Inflammatory macrophage treated with lipopolysaccharide for 1 hour (primary cell): ENCODE measurements around the gene ELMOD1.
"Not testable (repeated sequence)": the region's sequence is repeated elsewhere in the genome, so short reads cannot be mapped to it uniquely, and the experiment has no call there.

Experiments
- DNase-seq, 2 donors: peaks; one replicate each; pipeline ENCODE4 v3.0.0-alpha.2; 2020 to 2022

ELMOD1 gene

DNA sequence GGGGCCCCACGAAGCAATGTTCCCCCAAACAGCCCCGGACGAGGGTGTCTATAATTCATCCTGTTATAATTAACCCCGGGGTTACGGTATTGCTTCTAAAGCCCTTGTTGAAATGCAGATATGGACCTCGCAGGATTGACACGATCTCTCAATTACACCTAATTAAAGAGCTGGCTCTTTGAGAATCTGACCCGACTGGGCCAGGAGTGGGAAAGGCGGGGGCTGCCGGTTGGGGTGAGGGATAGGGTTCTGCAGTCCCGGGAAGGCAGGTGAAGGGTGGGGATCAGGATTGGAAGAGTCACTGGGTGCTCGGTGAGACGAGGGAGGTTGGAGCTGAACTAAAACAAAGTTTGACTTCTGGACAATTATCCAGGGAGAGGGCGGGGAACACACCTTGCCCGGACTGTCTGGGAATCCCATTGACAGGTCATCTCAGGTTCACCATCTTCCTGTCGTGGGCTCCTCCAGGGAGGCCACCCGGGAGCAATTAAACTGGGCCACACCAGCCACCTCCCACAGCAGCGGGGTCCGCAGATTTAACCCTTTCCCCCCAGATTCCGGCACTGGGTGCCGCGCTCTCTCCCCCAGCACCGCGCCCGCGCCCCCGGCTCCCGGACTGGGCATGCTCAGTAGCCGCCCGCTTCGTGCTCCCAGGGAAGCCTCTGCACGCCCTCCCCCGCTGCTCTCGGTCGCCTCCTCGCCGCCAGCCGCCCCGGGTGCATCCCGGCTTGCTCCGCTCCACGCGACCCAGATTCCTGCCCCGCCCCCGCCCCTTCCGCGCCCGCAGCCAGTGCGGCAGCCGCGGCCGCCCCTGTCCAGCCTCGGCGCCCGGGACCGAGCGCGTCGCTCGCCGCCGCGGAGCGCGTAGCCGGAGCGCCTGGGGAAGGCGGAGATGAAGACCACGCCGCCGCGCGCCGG, at the start of gene ELMOD1:
Gene ELMOD1, plus strand, starts transcription at position 688 of the 918 bp plus-strand sequence. CDS start 27,043 bp downstream, outside the sequence.
- DNase-seq, result peak in 1 of 2 donors; percentile 4

DNA sequence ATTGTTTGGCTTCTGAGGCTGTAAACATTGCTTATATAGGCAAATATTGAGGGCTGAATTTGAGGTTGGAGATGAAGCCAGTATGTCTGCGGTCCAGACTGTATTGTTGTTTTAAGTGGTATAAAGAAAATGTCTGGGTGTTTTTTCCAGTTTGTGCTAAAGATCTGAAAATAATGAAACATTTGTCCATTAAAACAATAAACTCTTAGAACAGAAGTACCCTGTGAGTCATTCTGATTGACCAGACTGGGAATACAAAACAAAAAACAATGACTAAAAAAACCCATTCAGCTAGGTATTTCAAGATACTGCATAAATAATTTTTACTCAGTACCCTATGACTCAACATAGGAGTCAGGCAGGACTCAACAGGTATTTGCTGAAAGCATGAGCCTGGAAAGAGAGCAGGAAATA, 45.8 kb upstream of the ELMOD1 start:
- DNase-seq, result no peak

DNA sequence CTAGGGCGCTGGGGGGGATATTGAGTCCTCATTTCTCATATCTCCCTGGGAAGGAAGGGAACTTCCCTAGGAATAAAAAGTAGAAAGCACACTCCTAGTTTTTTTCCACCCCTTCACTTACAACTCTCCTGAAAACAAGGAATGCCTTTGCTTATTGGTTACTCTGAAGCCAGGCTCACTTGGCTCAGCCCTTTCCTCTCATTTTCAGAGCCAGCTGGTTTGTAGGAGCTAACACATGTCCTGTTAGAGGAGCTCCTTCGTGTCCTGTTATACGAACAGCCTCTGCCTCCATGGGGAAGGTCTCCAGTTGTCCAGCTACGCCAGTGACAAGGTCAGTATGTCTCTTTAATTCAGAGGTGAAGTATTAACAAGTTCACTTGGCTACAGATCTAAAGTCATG, 43.0 kb upstream of the ELMOD1 start:
- no peak for DNase-seq

DNA sequence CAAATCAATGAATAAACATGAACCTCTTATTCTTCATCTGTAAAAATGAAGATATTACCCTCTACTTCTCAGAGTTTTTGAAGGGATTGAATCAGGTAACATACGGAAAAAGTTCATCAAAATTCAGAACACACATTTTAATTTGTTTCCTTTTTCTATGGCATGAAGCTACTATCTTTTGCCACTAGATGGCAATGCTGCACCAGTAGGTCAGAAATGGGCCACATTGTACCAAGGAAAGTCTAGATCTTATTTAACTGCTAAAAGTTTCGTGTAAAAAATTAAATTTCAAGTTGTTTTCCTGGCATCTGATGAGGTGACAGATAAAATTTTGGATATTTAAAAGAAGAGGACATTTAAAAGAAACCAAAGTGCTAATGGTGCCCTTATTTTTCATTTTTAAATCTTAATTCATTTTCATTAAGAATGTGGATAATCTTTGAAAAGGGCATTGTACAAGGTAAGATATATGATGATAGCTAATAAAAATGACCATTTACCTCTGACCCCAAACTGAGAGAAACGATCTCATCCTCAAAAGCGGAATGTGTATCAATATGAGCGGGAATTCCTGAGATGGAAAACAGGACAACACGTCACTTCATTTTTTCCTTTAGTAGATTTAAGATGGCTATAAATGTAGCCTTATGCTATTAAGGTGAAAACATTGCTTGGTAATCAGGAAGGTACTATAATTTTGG, 41.5 kb upstream of the ELMOD1 start:
- peak; percentile 20 to 68 for DNase-seq

DNA sequence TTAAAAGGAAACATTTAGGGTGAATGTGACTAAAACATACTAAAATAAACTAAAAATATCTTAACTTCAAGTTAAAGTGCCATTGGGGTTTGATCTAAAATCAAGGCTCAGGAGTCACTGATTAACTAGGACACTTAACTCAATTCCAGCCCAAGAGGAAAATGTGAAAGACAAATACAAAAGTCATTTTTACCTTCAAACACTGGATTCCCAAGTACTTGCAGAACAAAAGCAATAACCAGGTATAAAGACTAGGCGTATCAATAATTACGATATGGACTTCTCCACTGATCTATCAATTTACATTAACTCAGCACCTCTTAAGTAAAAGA, 41.0 kb upstream of the ELMOD1 start:
- DNase-seq, result no peak

DNA sequence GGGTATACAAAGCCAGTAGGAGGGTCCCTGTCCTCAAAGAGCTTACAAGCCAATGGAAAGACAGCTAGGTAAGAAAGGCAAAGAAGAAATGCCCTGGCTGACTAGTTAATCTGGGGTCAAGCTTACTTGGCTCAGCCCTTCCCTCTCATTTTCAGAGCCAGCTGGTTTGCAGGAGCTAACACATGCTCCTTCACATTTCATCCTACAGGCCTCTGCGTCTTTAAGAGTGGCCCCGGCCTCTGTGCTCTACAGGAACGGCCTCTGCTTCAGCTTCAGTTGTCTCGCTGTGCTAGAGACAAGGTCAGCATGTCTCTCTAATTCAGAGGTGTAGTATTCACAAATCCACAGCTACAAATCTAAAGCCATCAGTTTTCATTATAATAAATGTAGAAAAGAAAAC, 40.6 kb upstream of the ELMOD1 start:
- DNase-seq, result no peak

DNA sequence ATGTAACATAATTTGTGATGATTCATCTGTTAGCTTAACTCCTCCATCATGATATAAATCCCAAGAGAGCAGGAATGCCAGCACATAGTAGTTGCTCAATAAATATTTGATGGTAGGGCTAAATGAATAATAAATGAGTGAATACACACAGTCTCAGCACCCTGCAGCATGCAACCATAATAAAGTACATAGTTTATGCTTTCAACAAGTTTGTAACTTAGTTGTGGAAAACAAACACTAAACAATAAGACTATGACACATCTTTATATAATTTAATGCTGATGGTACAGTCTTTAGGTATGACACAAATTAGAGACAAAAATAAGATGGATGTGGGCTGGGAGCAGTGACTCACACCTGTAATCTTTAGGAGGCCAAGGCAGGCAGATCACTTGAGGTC, 29.3 kb upstream of the ELMOD1 start:
- DNase-seq, result no peak

DNA sequence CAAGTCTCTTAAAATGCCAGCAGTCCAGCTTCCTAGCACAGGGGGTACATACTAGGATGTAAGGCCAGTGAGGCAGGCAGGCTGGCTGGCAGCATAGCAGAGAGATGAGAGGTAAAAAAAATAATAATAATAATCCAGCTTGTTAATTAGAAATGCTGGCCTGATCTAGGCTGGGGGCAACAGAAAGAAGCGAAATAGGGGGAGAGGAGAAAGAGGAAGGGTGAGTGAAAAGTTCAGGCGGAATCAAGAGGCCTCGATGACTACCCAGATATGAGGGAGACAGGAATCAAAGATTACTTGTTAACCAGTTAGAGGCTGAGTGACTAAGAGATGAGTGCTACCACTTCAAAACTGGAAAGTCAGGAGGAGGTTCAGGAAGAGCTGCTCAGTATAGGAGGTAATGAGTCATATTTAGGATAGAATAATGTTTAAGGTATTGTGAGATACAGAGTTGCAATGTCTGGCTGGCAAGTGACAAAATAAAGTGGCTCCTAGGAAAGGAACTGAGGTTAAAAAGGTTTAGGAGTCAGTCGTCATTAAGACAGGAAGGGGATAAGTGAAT, 28.2 kb upstream of the ELMOD1 start:
- DNase-seq, result no peak

DNA sequence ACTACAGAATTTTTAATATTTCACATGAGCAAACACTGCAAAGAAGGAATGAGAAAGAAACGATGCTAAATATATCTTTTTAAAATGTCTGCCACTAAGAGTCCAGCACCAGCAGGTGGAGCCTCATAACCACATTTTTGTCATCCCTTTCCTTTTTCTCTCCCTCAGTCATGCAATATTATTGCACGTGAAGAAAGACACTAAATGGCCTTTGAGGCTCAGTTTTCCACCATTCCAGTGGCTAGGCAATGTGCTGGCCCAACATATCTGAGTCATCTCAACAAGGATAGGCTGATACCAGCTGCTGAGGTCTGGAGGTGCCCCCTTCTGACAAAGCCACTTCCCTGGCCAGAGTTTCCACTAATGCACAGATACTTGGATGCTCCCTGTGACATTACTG, 27.2 kb upstream of the ELMOD1 start:
- peak; percentile 29 to 50 for DNase-seq

DNA sequence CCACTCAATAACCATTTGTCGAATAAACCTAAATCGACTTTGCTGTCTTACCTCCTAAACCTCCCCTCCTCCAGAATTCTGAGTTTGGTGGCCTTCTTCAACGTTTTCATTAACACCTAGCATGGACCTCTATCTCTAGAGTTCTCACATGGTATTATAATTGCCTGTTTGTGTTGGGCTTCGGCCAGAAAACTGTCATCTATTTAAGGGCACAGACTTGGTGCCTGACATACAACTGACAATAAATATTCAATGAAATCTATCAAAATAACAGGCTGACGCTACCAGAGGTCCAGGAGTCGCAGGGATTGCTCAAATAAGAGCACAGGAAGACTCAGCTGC, 26.1 kb upstream of the ELMOD1 start:
- DNase-seq, result no peak

DNA sequence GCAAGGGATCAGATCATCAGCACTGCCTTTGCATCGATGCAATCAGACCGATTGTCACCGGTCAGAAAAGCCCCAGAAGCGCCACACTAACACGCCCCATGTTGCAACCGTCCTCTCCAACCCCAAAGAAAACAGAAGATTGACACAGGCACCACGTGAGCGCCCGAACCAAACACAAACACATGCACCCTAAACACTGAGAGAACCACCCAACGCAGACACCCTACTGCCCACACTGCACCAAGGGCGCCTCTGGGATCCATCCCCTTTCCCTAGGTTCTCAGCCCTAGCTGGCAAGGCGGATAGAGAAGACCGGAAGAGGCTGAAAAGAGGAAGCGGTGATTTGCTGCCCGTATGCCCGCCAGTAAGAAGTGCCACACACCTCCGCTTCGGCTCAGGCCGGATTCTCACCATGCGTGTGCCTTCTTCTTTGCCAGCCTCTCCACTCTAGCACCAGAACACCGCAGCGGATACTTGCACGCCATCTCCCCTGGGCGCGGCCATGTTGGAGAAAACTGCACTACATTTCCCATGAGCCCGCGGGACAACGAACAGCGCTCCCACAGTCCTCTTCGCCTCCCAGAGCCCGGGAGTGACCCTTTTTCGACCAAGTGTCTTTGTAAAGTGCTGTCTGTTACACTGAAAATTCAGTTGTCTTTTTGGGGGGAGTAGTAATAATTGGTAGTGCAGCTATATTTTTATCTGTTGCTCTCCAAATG, 25.6 kb upstream of the ELMOD1 start, which contains the start of gene ALKBH8:
Gene ALKBH8, minus strand, starts transcription at position 517 of the 719 bp plus-strand sequence. CDS start 4,842 bp downstream, outside the sequence.
- peak; percentile 87 to 93 for DNase-seq

DNA sequence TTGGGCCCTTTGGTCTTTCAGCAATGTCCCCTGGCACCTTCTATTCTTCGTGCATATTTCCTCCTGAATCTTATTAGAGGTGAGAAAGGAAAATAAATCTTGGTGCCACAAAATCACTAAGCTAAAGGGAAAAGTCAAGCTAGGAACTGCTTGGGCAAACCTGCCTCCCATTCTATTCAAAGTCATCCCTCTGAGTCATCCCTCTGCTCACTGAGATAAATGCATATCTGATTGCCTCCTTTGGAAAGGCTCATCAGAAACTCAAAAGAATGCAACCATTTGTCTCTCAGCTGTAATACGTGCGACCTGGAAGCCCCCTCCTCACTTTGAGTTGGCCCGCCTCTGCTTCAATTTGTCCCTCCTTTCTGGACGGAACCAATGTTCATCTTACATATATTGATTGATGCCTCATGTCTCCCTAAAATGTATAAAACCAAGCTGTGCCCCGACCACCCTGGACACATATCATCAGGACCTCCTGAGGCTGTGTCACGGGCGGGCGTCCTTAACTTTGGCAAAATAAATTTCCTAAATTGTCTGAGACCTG, 24.9 kb upstream of the ELMOD1 start:
- DNase-seq, result not testable (repeated sequence)

DNA sequence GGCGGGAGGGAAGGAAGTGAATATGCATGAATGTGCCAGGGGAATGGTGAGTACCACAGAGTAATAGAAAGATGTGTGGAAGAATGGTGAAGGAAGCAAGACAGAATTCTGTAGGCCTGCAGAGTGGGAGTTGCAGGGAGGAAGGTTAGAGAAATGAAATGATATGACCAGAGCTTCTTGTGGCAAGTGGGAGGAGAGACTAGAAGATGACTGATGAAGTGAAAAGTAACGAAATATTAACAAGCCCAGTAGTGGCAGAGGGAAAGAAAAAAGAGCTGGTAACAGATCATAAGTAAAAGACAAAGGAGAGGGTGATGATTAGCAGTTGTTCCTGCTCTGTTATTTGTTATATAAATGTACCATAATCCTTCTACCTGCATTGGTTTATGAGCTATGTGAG, 24.4 kb upstream of the ELMOD1 start:
- DNase-seq, result no peak

DNA sequence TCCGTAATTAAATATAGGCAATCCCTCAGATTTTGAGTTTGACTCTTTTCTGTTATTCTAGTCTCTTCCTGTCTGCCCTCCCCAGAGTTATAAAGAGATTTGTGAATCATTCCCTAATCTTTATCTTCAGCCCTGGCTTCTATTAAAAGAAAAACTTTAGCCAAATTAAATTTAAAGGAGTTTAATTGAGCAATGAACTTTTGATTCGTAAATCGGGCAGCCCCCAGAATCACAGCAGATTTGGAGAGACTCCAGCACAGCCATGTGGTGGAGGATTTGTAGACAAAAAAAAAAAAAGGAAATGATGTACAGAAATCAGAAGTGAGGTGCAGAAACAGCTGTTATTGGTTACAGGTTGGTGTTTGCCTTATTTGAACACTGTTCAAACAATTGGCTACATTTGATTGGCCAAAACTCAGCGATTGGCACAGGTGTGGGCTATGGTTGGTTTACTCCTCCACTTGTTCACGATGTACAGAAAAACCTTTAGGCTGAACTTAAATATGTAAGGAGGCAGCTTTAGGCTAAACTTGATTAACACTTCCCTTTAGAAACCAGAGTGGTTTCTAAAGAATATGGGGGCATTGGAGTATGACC, 23.1 kb upstream of the ELMOD1 start:
- DNase-seq, result no peak

DNA sequence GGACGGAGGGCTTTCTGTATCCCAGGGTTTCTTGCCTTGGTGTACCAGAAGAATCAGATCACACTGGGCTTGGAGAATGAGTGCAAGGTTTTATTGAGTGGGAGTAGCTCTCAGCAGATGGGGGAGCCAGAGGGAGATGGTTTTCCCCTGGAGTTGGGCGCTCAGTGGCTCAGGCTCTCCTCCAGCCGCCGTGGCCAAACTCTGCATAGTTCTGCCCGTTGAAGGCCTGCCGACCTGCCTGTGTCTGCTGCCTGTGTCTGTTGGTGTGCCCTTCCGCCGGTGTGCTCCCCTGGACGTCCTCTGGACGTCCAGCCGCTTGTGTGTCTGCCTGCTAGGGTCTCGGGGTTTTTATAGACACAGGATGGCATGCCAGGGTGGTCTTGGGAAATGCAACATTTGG, 20.9 kb upstream of the ELMOD1 start:
- DNase-seq, result no peak

DNA sequence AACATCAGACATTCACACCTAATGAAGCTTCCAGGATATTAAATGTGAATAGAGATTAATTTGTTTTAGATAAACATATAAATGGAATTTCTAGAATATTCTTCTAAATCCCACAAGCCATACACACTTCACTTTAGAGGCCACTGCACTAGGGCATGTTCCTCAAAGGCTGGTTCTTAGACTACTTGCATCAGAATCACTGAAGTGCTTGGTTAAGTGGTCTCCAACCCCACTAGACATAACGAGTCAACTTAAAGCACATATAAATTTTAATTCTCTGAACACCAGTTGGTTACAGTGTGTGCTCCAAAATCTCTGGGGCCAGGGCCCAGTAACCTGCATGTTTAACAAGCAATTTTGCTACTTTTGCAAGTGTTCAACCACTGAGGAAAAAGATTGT, 17.5 kb upstream of the ELMOD1 start:
- no peak for DNase-seq

DNA sequence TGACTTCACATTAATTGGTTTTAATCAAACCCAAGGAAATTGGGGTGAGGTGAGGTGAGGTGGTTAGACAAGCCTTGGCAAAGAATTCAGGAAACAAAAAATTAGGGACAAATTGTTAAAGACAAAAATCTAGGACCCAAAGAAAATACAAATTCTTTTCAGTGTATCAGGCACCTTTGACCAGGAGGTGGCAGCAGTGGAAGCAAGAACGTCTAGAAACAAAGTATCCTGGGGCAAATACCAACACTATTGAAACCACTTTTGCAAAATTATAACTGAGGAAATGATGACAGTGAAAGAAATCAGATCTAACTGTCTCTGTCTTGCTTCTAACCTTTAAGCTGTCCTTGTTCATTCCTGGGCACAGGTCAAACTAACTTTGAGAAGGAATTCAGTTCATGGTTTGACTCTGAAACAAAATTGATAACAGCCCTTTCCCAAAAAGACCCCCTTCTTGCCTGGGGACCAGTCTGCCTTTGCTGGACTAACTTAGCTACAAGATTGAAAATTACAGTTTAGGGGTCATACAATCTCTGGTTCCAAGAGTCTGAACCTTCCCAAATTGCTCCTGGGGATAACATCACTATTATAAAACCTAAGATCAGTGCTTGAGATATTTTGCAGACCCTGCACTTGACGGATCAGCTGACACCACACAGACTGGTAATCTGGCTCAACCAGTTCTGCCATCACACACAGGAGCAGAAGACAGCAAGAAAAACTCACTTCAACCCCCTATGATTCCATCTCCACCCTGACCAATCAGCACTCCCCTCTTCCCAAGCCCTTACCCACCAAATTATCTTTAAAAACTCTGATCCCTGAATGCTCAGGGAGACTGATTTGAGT, 14.2 kb upstream of the ELMOD1 start:
- peak in 1 of 2 donors; percentile 71 for DNase-seq

DNA sequence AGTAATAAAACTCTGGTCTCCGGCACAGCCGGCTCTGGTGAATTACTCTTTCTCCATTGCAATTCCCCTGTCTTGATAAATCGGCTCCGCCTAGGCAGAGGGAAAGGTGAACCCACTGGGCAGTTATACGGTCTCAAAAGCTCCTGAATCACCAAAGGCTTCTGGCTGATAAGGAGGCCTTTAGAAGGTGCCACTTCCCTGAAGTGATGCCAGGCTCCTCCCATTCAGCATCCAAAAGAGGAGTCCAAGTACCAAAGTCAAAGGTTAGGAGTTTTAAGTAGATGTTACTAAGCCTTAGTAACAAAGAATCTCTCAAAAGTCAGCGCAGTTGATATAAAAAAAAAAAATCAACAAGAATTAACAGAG, 13.6 kb upstream of the ELMOD1 start:
- no peak for DNase-seq

DNA sequence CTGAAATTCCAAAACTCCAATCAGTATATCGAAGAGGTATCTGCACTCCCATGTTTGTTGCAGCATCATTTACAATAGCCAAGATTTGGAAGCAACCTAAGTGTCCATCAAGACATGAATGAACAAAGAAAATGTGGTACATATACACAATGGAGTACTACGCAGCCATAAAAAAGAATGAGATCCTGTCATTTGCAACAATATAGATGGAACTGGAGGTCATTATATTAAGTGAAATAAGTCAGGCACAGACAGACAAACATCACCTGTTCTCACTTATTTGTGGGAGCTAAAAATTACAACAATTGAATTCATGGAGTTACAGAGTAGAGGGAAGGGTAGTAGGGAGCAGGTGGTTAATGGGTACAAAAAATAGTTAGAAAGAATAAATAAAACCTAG, 11.8 kb upstream of the ELMOD1 start:
- not testable (repeated sequence) for DNase-seq

DNA sequence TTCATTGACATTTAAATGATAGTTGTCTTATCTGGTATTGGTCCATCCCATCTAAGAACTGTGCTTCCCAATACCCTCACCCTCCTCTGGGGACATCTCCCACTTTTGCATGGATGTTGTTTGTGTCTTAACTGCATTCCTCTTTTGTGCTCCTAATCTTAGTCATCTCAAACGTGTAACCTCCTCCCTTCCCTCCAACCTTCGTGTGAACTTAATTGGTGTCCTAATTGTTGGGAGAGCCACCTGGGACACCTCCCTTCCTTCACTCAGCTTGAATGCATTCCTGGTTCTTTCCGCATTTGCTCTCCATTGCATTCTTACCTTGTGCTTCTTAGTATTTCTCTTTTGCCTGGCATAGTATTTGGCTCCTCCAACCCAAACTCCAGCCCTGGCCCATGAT, 9.8 kb upstream of the ELMOD1 start:
- DNase-seq, result no peak

DNA sequence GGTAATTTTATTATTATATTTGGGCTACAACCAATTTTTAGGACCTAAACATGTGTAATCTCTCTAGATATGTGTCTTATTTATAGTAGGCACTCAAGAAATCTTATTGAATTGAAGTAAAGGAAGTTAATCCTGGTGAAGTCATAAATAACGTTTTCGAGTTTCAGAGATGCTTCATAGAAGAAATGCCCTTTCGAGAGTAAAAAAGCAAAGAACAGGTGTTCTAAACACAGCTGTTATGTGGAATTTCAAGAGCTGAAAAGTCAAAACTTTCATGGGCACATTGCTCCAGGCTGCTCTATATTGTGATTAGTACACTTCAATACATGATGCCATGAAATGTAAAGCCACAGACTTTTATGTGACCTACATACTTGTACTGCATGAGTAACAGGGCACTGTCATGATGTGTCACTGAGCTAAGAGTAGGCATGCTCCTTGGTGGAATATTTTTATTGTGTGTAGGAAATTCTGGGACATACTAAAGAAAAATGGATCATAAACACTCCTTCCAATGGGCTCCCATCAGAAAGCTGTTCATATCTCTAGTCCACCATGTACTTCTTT, 7.2 kb upstream of the ELMOD1 start:
- no peak for DNase-seq
